CD4-positive, alpha-beta T cell treated with Interleukin-2 at 100 ng/mL for 4 hours (primary cell): ENCODE results near the gene DTNB.

ENCODE experiments used
- DNase-seq: peaks from one replicate; pipeline ENCODE4 v3.0.0-alpha.2; 2020; ENCODE audit warnings: low spot score

Gene DTNB

GRCh38 chr2:25340181-25340921 lies 333.0 kb downstream of the DTNB start:
- no peak for DNase-seq

GRCh38 chr2:25339791-25340180 lies 333.6 kb downstream of the DTNB start:
- DNase-seq: no peak

DNA sequence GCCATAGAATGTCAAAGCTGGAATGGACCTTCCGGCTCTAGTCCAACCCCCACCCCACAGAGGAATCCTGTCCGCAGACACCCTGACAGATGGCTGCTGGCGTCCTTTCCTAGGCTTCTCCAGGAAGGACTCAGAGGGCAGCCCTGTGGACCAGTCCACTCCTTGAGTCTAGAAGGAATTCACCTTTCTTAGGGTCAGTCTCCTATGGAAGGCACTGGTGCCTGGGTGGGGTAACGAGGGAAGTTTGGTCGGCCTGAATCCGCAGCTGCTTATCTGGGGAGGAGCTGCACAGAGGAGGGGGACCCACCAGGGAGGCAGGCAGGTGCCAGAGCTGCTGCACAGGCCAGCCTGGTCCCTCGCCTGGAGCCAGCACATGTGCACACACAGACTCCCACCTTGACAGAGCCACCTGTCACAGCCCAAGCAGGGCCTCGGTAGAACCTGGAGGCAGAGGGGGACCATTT lies 334.1 kb downstream of the DTNB start:
- DNase-seq: no peak

DNA sequence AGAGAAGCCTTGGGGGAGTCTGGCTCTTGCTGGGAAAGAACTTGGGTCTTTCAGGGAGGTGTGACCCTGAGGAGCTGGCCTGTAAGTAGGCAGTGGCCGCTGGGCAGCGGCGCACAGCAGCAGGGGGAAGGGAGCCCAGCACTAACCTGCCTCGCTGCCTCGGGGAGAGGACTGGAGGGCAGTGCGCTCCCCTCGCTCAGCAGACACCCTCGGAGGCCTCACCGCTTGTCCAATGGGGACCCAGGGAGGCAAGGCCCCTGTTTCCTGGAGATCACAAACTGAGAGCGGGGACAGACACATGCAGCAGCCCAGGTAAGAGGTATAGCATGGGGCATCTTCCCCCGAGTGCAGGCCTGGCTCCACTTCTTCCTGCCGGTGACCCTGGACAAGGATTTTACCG lies 335.0 kb downstream of the DTNB start:
- no peak for DNase-seq

DNA sequence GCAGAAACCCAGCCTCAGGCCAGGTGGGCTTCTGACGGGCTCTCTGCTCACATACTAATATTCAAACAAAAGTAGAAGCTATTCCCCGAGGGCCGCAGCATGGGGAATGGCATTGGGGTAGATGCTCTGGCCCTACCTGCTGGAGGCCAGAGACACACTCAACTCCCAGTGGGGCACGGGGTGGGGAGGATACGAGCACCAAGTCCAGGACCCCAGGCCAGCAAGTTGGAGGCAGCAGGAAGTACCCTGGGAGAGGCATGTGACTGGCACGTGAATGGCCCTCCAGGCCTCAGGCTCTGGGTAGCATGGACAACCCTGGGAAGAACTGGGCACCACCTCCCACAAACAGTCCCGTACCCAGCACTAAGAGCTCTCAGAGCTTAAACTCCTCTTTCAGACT lies 335.5 kb downstream of the DTNB start:
- no peak for DNase-seq

DNA sequence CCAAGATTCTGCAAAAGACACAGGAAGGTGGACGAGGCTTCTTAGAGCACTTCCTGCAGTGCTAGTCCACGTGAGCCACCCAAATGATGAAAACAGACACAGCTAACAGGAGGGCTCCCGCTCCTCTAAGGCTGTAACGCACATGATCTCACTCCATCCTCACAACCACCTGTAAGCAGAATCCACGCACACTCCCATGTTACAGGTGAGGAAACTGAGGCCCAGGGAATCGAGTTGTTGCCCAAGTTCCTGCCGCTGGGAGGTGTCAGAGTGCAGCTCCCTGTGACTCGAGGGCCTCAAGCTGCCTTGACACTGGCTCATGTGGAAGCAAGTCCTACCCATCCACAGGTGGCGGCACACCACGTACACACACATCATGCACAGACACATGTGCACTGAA lies 336.1 kb downstream of the DTNB start:
- no peak for DNase-seq

DNA sequence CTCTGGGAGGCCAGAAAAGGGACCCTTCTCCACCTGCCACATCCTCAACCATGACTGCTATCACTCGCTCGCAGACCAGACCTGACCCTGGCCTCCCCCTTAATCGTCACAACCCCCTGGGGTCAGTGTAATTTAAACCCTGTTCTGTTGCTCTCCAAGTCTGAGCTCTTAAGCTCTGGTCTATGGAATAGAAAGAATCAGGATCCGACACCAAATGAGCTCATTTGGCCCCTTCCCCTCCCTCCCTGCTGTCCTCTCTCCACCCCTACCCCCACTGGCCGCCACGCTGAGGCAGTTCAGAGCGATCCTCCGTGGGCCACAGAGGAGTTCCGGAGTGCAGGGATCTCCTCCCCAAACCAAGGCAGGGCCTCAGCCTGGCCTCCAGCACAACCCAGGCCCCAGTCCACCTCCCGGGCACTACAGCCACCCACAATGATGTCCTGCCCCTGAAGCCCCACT lies 337.0 kb downstream of the DTNB start:
- DNase-seq: no peak

DNA sequence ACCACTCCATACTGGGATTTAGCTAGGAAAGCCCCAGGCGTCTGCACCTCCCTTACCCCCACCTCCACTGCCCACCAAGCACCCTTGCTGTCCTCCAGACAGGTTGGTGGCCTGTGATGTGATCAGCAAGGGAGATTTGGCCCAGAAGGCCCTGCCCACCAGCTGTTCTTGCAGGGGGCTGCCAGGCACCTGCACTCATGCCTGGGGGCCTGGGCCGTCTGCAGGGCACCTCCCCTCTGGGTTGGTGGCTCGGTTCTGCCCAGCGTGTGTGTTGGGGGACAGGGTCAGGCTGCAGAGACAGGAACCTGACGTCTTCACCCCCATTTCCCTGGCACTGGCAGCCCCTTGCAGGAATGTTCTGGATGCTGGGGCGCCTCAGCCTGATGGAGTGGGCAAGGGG lies 337.4 kb downstream of the DTNB start:
- DNase-seq: no peak

DNA sequence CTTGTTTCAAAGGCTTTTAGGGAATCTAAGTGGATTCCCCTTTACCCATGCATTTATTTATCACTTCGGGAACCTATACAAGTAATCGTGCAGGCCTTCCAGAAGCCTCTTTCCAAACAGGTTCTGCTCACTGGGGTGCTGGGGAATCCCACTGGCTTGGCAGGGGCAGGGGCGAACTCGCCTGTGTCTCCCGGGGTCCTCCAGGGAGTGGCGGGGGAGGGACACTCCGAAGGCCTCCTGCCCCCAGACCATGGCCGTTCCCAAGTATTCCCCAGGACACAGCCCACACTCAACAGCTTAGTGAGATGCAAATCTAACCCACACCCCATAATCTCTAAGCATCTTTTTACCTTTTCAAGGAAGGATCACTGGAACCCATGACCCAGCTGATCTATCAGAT lies 338.2 kb downstream of the DTNB start:
- DNase-seq: no peak

DNA sequence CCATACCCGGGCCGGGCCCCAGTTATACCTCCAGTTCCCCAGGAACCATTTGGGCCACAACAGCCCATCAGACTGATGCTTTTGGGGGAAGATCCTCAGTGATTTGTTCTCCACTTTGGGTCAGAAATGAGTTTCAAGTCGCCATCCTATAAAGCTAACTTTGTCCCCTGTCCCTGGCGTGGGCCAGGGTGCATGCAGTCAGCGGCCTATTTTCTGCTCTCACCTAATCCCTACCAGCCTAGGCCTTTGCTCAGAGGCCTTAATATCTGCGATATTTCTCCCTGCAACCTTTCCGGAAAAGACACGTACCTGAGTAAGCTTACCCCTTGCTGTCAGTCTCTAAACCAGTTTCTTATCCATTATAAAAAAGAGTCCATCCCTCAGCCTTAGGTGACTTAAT lies 338.9 kb downstream of the DTNB start:
- no peak for DNase-seq

- DNase-seq: peak; percentile 30
Measured at GRCh38 chr2:25333981-25334380, 339.4 kb downstream of the DTNB start.

- DNase-seq: no peak
Measured at GRCh38 chr2:25332571-25332970, 340.8 kb downstream of the DTNB start.

- peak; percentile 22 for DNase-seq
Measured at GRCh38 chr2:25331686-25332365, 341.6 kb downstream of the DTNB start.

GRCh38 chr2:25330937-25331336 lies 342.4 kb downstream of the DTNB start:
- DNase-seq: no peak

DNA sequence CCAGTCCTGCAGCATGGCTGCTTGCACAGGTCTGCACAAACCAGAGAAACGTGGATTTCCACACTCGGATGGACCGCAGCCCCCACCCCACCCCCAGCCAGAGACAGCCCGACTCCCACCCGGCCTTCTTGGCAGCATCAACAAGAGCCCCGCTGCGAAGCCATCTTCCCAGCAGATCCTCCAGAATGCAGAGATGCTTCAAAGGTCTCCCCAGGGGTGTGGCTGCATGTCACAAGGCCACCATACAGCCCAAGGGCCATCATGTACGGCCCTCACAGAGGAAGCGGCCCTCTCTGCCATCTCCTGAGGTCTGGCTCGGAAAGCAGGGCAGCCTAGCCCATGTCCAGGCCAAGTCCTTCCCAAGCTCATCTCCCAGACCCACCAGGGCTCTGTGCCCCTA lies 343.1 kb downstream of the DTNB start:
- DNase-seq: no peak

DNA sequence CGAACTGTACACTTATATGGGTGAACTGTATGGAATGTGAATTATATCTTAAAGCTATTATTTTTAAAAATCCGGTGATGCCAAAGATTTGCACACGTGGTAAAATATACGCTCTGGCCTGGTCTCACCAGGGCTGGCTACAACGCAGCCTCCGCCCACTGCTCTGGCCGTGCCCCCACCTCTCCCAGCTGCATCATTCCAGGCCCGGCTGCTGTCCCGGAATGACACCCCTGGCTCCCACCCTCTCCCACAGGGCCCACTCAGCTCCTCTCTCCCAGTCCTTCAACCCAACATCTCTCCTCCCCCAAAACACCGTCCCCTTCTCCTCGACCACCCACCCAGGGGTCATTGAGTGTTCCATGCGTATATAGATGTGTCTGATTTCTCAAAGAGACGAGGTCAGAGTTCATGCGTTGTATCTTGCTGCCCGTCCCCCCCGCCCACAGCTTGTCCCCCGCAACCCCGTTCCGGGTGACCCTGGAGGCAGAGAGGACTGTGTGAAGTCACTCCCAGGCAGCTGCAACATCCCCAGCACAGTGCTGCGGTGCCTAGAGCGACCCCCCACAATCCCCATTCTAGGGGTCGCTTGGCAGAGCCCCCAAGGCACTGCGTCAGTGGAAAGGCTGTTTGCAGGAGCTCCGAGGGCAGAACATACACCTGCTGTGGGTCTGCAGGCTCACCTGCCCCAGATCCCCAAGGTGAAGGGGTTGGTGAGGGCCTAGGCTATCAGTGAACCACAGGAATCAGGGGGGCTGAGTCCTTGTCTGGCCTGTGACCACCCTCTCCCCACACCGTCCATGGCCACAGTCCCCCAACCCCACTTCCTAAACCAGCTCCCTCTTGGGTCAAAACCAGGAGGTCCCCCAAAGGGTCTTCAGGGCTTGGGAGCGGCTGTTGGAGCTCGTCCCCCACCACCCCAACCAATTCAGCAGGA lies 345.0 kb downstream of the DTNB start:
- DNase-seq: no peak
